Measurements from ENCODE around the gene TRDN. TPM values are rescaled to one million over a fixed set of nuclear protein-coding genes. Genes with fewer than 3 reads are reported as not detected.

Gene TRDN
- total RNA-seq, 1 donor from 2014 or later: not detected

- no peak for TF ChIP-seq CTCF (IDR thresholded peaks at IDR 0.05)
- intact Hi-C loops (cut with DNase I): no loop called here
Measured at GRCh38 chr6:123352279-123352678, 284.5 kb downstream of the TRDN start.

GRCh38 chr6:123343836-123344235, 292.9 kb downstream of the TRDN start:
- intact Hi-C loops (cut with DNase I): no loop called here
- no peak for ATAC-seq
- H3K27me3 ChIP-seq (ENCODE audit: low read depth): no peaks in the 10 kb centered on the region

More at GRCh38 chr6:123352279-123352678, 284.5 kb downstream of the TRDN start:
- ATAC-seq (no peak), DNase-seq (no peak)
- no peaks in the 10 kb centered on the region for H3K9me3 ChIP-seq
- no peak overlapping the region for H3K27ac ChIP-seq
- no peak overlapping the region for H3K4me3 ChIP-seq
- no peaks in the 10 kb centered on the region for H3K36me3 ChIP-seq
- H3K27me3 ChIP-seq (ENCODE audit: low read depth): no peaks in the 10 kb centered on the region
- H3K4me1 ChIP-seq: no peaks in the 10 kb centered on the region

GRCh38 chr6:123338394-123338793, 298.4 kb downstream of the TRDN start:
- no peaks in the 10 kb centered on the region for H3K36me3 ChIP-seq
- intact Hi-C loops (cut with DNase I): no loop called here
- no peaks in the 10 kb centered on the region for H3K27me3 ChIP-seq (ENCODE audit: low read depth)
- no peaks in the 10 kb centered on the region for H3K4me1 ChIP-seq
- no peak for TF ChIP-seq CTCF (IDR thresholded peaks at IDR 0.05)
- no peaks in the 10 kb centered on the region for H3K9me3 ChIP-seq
- H3K27ac ChIP-seq: no peak overlapping the region
- no peak overlapping the region for H3K4me3 ChIP-seq
- ATAC-seq: no peak
- DNase-seq: no peak

More at GRCh38 chr6:123343836-123344235, 292.9 kb downstream of the TRDN start:
- H3K4me3 ChIP-seq: no peak overlapping the region
- DNase-seq: no peak
- no peak overlapping the region for H3K27ac ChIP-seq
- no peaks in the 10 kb centered on the region for H3K36me3 ChIP-seq
- TF ChIP-seq CTCF (IDR thresholded peaks at IDR 0.05): no peak
- no peaks in the 10 kb centered on the region for H3K9me3 ChIP-seq
- no peaks in the 10 kb centered on the region for H3K4me1 ChIP-seq

GRCh38 chr6:123333000-123333756, 303.6 kb downstream of the TRDN start:
- intact Hi-C loops (cut with DNase I): no loop called here
- TF ChIP-seq CTCF (IDR thresholded peaks at IDR 0.05): no peak
- no peak for ATAC-seq

GRCh38 chr6:123332070-123332469, 304.7 kb downstream of the TRDN start:
- Histone ChIP-seq H3K9me3 (no peaks in the 10 kb centered on the region), H3K4me3 (no peak overlapping the region), H3K4me1 (no peaks in the 10 kb centered on the region), H3K36me3 (no peaks in the 10 kb centered on the region), H3K27me3 (ENCODE audit: low read depth) (no peaks in the 10 kb centered on the region), H3K27ac (no peak overlapping the region)
- ATAC-seq (no peak), DNase-seq (no peak)
- intact Hi-C loops (cut with DNase I): no loop called here
- no peak for TF ChIP-seq CTCF (IDR thresholded peaks at IDR 0.05)

More at GRCh38 chr6:123333000-123333756, 303.6 kb downstream of the TRDN start:
- H3K27me3 ChIP-seq (ENCODE audit: low read depth): no peaks in the 10 kb centered on the region
- no peak overlapping the region for H3K4me3 ChIP-seq
- H3K9me3 ChIP-seq: no peaks in the 10 kb centered on the region
- no peak overlapping the region for H3K27ac ChIP-seq
- no peaks in the 10 kb centered on the region for H3K4me1 ChIP-seq
- H3K36me3 ChIP-seq: no peaks in the 10 kb centered on the region
- DNase-seq: no peak
